Spleen (tissue), 11 donors: ENCODE results near the gene USH1G. TPM values are rescaled to one million over a fixed set of nuclear protein-coding genes. Genes with fewer than 3 reads are reported as not detected.

Source experiments
- DNase-seq: peaks from one replicate; pipeline ENCODE4 v3.0.0-alpha.2; 2020
- H3K27ac ChIP-seq, 8 donors: fragments of 200-600 bp; sonication (generic) in 7 of 8; 1 replicate in 4 of 8; 2 replicates in 4 of 8; pipeline versions ENCODE4 v1.5.0 to v1.8.0; 2016 to 2021; ENCODE audit warnings: inconsistent platforms in 4 of 8, mild to moderate bottlenecking in 4 of 8, moderate library complexity in 1 of 8
- H3K27me3 ChIP-seq, 7 donors: fragments of 200-600 bp; sonication (generic) in 6 of 7; replicated peaks in 1 of 7; 1 replicate in 4 of 7; 2 replicates in 3 of 7; pipeline versions ENCODE4 v1.5.0 to v1.8.0; 2016 to 2021; ENCODE audit warnings: inconsistent platforms in 3 of 7, mild to moderate bottlenecking in 1 of 7
- H3K36me3 ChIP-seq, 6 donors: fragments of 200-600 bp; sonication (generic) in 5 of 6; 1 replicate in 4 of 6; 2 replicates in 2 of 6; pipeline versions ENCODE4 v1.5.0 to v1.8.0; 2016 to 2021; ENCODE audit warnings: inconsistent platforms in 2 of 6
- H3K4me1 ChIP-seq, 6 donors: fragments of 200-600 bp; sonication (generic) in 5 of 6; 1 replicate in 3 of 6; 2 replicates in 3 of 6; pipeline versions ENCODE4 v1.5.0 to v1.8.0; 2016 to 2021; ENCODE audit warnings: inconsistent platforms in 3 of 6
- H3K4me3 ChIP-seq, 8 donors: fragments of 200-600 bp; sonication (generic) in 7 of 8; 1 replicate in 4 of 8; 2 replicates in 4 of 8; pipeline versions ENCODE4 v1.5.0 to v1.8.0; 2016 to 2021; ENCODE audit warnings: inconsistent platforms in 4 of 8, mild to moderate bottlenecking in 4 of 8, moderate library complexity in 2 of 8
- H3K9me3 ChIP-seq, 8 donors: fragments of 200-600 bp; sonication (generic) in 7 of 8; 1 replicate in 4 of 8; 2 replicates in 4 of 8; pipeline versions ENCODE4 v1.5.0 to v1.8.0; 2016 to 2021; ENCODE audit warnings: inconsistent platforms in 4 of 8
- POLR2A ChIP-seq, 3 donors: fragments of 450-650 bp; IDR thresholded peaks; one replicate each; pipeline ENCODE4 v1.5.1; 2017; ENCODE audit warnings: antibody characterized with exemption in 3 of 3, mild to moderate bottlenecking in 1 of 3
- POLR2AphosphoS5 ChIP-seq, 3 donors: sonication (generic); formaldehyde crosslinking; IDR thresholded peaks; one replicate each; pipeline ENCODE4 v1.5.1; 2017; ENCODE audit warnings: antibody characterized with exemption in 3 of 3
- WGBS, 5 donors: extraction: QIAGEN DNeasy Blood & Tissue Kit in 3 of 5; methylation state at CpG; one replicate each; pipeline versions ENCODE4 v1.1.5 to v1.1.7; 2013 to 2018; 5-methylcytosine and 5-hydroxymethylcytosine counted together
- intact Hi-C: fragments of 100-400 bp; cut with DNase I; formaldehyde crosslinking; loops from one replicate; pipeline ENCODE4 v1.15.0; 2023; ENCODE audit warnings: low total_unique reads
- polyA plus RNA-seq, 3 donors: library from polyadenylated mRNA; stranded (reverse); fragments of 200-250 nt; gene quantifications; one replicate each; pipeline ENCODE4 v1.2.1, GENCODE V29; 2013
- total RNA-seq, 7 donors: library from RNA; depleted of rRNA in 3 of 7; stranded (reverse); fragments of >200 nt in 3 of 7; fragmentation: NEBNext Ultra II Directional in 4 of 7; extraction: Animal tissue kit (Norgen Biotek cat#: 25700) in 4 of 7; gene quantifications; one replicate each; pipeline versions ENCODE4 v1.1.0 to v1.2.1, GENCODE V29; 2016 to 2021
- TF ChIP-seq, protein P1 (sequence below), 11 experiments: fragments of 200-600 bp in 7 of 11; fragments of 450-650 bp in 4 of 11; sonication (generic) in 4 of 11; IDR thresholded peaks in 8 of 11; conservative IDR thresholded peaks in 3 of 11; 1 replicate in 7 of 11; 2 replicates in 4 of 11; pipeline versions ENCODE4 v1.4.0 to v1.8.0; 2016 to 2021; ENCODE audit warnings: antibody characterized with exemption in 11 of 11, inconsistent platforms in 4 of 11, mild to moderate bottlenecking in 1 of 11
- donor health status: healthy with polysubstance abuse.
- donor health status: DM: no; HTN: no; CAD: no; lungs with moderate emphysema.
- donor health status: DM: no; HTN: no; CAD: no.
- donor health status: Bipolar disorder and iron deficiency.
- donor health status: healthy.
- donor health status: DM: no; HTN: no; CAD: no.
- donor health status: DM: yes; HTN: yes; CAD: no.

USH1G gene
- total and polyA plus RNA-seq, 10 donors, result not detected

DNA sequence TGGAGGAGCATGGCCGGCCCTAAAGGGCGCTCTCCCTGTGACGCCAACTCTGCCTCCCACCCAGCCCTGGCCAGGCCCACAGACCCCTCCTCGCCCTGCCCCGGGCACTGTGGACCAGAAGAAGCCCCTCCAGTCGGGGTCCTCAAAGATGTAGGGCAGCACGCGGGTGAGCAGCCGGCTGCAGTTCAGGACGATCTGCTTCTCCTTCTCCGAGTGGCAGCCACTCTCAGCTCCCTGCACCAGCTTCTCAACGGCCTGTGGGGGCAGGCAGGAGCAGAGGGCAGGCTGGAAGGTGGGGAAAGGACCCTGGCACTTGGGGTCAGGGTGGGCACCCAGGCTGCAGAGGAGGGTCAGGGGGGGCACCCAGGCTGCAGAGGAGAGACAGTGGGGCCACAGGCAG is 40.6 kb upstream of the USH1G start:
- DNase-seq, result no peak

DNA sequence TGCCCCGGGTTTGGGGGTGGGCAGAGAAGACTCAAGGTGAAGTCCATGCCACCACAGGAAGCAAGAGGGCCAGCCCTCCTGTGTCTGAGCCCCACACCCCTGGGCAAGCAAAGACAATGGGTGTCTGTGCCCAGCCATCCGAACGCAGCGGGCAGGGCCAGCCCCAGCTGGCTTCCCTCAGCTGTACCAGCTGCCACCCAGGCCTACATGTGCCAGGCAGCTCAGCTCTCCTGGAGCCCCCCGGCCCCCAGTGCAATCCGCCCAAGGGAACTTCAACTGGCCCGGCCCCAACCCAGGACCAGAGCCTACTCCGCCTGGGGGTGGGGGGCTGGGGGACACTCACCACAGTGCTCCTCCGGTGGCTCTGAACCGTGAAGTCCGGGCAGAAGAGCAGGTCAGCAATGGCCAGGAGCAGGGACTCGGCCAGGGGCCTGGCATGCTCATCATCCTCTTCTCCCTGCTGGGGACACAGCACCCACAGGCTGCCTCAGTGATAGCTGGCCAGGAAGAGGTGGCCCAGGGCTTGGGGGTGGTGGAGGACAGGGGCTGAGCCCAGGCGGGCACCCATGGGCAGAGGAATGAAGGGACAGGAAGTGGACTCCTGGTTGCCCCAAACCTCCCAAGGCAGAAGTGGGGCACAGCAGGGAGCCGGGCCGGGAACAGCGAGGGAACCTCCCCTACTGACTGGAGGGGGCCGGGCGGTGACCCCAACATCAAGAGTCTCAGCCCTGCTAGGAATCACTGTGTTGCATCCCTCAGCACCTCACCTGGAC is 39.8 kb upstream of the USH1G start:
- Histone ChIP-seq H3K9me3 (no peaks in the 10 kb centered on the region), H3K4me3 (no peak overlapping the region), H3K27me3 (peaks cover 0 to 19% (median 0%) of the 10 kb centered on the region in 7 donors), H3K27ac (no peak overlapping the region), H3K4me1 (peaks cover 0 to 24% (median 11%) of the 10 kb centered on the region in 6 donors), H3K36me3 (peaks cover 0 to 9% (median 0%) of the 10 kb centered on the region in 6 donors)
- TF ChIP-seq POLR2A (IDR thresholded peaks at IDR 0.05), result no peak
- TF ChIP-seq, protein P1, sequence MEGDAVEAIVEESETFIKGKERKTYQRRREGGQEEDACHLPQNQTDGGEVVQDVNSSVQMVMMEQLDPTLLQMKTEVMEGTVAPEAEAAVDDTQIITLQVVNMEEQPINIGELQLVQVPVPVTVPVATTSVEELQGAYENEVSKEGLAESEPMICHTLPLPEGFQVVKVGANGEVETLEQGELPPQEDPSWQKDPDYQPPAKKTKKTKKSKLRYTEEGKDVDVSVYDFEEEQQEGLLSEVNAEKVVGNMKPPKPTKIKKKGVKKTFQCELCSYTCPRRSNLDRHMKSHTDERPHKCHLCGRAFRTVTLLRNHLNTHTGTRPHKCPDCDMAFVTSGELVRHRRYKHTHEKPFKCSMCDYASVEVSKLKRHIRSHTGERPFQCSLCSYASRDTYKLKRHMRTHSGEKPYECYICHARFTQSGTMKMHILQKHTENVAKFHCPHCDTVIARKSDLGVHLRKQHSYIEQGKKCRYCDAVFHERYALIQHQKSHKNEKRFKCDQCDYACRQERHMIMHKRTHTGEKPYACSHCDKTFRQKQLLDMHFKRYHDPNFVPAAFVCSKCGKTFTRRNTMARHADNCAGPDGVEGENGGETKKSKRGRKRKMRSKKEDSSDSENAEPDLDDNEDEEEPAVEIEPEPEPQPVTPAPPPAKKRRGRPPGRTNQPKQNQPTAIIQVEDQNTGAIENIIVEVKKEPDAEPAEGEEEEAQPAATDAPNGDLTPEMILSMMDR (IDR thresholded peaks at IDR 0.05 in 8 of 11, conservative IDR thresholded peaks at IDR 0.05 in 3 of 11), result no peak
- TF ChIP-seq POLR2AphosphoS5 (IDR thresholded peaks at IDR 0.05), result no peak
- WGBS, 5 donors, result 79 to 91% (median 87%) methylated on average over 15 to 18 of the region's 18 CpGs
- intact Hi-C loops, result loop anchor here (10.0 kb wide), 1 partner anchor 242 kb away; the partner anchor contains the start of gene NUP85
- DNase-seq, result no peak

More for the DNA sequence above, 40.6 kb upstream of the USH1G start:
- Histone ChIP-seq H3K4me1 (peaks cover 0 to 20% (median 11%) of the 10 kb centered on the region in 6 donors), H3K36me3 (peaks cover 0 to 9% (median 0%) of the 10 kb centered on the region in 6 donors), H3K27me3 (peaks cover 0 to 12% (median 0%) of the 10 kb centered on the region in 7 donors), H3K27ac (no peak overlapping the region), H3K9me3 (no peaks in the 10 kb centered on the region), H3K4me3 (no peak overlapping the region)
- intact Hi-C loops, result loop anchor here (10.0 kb wide), 1 partner anchor 241 kb away; the partner anchor contains the start of gene NUP85
- no peak for TF ChIP-seq POLR2A (IDR thresholded peaks at IDR 0.05)
- no peak for TF ChIP-seq POLR2AphosphoS5 (IDR thresholded peaks at IDR 0.05)
- TF ChIP-seq, protein P1 (IDR thresholded peaks at IDR 0.05 in 8 of 11, conservative IDR thresholded peaks at IDR 0.05 in 3 of 11), result no peak
- 62 to 75% (median 74%) methylated on average over 7 to 12 of the region's 12 CpGs; no CpG with 5 or more reads in 1 of the 5 donors for WGBS, 5 donors

DNA sequence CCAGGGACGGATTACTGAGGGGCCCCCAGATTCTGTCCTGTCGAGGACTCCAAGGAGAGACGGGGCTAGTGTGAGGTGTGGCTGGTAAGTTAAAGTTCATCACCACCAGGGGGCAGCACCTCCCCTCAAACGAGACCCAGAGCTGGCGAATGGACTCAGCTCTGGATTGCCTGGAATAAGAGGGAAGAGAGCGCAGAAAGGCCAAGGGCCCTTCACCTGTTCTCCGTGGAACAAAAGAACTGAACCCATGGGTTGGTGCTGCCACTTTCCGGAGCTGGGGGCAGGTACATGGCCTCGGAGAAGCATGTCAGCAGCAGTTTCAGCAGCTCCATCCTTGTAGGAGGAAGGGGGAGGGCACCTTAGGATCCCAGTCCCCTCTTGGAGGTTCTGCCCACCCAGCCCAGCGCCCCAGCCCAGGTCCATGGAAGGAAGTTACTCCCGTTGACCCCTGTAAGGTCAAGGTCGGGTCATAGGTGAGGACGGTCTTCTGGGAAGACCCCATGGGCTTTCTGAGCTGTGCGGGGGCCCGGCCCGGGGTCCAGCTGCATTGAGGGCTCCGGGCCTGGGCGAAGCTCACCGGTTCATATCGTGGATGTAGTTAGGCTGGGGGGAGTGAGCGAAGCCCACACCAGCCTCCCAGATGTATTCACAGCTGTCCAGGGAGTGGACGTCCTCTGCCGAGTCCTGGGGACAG is 38.7 kb upstream of the USH1G start:
- H3K4me1 ChIP-seq, result peaks cover 0 to 25% (median 13%) of the 10 kb centered on the region in 6 donors
- TF ChIP-seq, protein P1 (IDR thresholded peaks at IDR 0.05 in 8 of 11, conservative IDR thresholded peaks at IDR 0.05 in 3 of 11), result peak; percentile 49 to 89 (median 79)
- TF ChIP-seq POLR2A (IDR thresholded peaks at IDR 0.05) (no peak), POLR2AphosphoS5 (IDR thresholded peaks at IDR 0.05) (peak in 2 of 3 donors; percentile 33 to 62)
- intact Hi-C loops, result loop anchor here (10.0 kb wide), 1 partner anchor 243 kb away; the partner anchor contains the start of gene NUP85
- DNase-seq, result peak; percentile 91
- WGBS, 5 donors, result 37 to 48% (median 42%) methylated on average over 13 to 23 of the region's 23 CpGs
- no peak overlapping the region for H3K4me3 ChIP-seq
- H3K27ac ChIP-seq, result no peak overlapping the region
- H3K9me3 ChIP-seq, result no peaks in the 10 kb centered on the region
- peaks cover 0 to 9% (median 0%) of the 10 kb centered on the region in 6 donors for H3K36me3 ChIP-seq
- H3K27me3 ChIP-seq, result peaks cover 0 to 21% (median 0%) of the 10 kb centered on the region in 7 donors
